ENCODE data around the gene RRAD.

RRAD gene

DNA sequence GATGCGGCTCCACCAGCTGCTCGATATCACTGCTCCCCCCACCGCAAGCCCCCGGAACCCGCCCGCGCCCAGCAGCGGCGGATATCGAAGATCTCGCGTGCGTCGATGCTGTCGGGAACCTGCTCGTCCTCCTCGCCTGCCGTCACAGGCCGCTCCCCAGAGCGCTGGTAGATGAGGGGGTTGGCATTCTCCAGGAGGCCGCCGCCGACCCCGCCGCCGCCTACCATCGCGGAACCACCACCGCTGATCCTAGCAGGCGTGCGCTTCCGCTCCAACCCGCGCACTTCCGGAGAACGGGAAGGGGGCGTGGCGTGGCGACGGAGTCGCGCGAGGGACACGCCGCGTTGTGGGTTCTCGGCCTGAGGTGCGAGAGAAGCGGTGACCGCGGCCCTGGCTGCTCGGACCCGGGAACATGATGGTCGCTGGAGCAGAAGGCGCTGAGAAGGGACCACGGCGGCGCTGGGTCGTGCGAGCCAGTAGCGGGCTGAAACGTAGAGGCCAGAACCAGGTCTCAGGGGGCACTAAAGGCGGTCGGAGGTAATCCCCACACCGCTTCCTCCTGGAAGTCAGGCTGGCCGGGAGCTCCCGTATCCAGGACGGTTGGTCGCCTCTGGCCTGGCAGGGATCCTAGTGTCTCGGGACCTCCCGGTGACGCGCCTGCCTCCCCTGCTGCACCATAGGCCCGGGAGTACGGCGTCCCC, 9.0 kb upstream of the RRAD start, which contains the start of gene CIAO2B:
Gene CIAO2B, minus strand, starts transcription at position 265 of the 701 bp plus-strand sequence. Its CDS starts 38 bp downstream, at position 227.
- FAIRE-seq (peak; percentile 78), DNase-seq (ENCODE audit: low spot score) (peak; percentile 93)

DNA sequence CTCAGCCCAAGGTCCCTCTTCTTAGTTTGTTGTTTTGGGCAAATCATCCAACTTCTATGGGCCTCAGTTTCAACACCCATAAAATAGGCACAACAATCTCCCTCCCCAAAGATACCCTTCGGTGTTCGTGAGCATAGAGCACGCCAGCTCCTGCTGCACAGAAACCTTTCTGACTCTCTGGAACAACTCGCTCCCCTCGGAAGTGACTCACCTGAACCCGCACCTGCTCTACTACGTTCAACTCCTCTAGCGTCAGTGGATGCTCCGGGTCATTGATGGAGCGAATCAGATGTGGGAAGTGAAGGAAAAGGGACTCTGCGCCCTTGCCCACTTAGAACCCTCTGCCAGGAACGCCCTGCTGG, 8.4 kb upstream of the RRAD start:
- DNase-seq (ENCODE audit: low spot score): peak; percentile 42
- no peak for FAIRE-seq

DNA sequence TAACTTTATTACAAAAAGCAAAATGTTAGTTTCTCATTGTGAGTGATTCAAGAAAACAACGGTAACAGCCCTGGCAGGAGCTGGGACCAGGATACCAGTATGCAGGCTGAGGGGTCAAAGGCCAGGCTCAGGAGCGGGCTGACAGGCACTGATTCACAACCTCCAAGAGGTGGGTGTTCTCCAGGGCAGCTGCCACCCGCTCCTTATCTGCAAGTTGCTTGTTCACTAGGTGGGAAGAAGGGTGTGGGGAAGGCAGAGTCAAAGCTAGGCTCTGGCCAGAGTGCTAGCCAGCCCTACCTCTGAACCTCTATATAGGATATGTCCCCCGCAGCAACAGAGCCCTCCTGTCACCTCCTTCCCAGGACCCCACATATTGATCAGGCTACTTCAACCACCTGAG, 6.7 kb upstream of the RRAD start:
- DNase-seq (ENCODE audit: low spot score) (no peak), FAIRE-seq (no peak)

DNA sequence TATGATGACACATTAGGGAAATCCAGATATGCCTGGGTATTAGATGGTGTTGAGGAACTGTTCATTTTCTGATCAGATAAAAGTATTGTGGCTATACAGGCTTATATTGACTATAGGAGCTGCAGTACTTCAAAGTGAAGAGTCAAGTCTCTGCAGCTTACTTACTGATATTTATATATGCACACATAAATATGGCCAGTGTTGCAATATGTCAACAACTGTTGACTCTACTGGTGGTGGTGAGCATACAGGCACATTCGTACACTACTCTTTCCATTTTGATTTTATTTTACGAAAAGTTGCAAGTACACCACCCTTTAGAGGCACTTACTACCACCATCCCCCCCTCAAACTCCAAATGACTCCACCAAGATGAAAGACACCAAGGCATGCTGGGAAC, 6.3 kb upstream of the RRAD start:
- FAIRE-seq (no peak), DNase-seq (ENCODE audit: low spot score) (no peak)

DNA sequence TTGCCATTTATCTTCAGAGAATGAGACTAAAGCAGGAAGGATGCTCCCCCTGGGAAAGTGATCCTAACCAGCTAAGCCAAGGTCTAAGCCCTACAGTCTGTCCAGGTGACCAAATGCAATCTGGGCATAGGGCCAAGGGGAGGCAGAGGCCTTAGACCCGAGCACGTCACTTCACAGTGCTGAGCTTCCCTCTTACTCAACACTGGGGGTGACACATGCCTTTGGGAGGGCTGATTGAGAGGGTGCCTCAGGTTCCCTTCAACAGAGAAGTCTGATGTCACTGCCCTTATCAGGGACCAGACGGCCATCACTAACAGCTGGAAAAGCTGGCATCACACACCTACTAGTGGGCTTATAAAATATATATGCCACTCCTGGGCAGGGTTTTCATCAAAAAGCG, 4.9 kb upstream of the RRAD start:
- FAIRE-seq (no peak), DNase-seq (ENCODE audit: low spot score) (no peak)

DNA sequence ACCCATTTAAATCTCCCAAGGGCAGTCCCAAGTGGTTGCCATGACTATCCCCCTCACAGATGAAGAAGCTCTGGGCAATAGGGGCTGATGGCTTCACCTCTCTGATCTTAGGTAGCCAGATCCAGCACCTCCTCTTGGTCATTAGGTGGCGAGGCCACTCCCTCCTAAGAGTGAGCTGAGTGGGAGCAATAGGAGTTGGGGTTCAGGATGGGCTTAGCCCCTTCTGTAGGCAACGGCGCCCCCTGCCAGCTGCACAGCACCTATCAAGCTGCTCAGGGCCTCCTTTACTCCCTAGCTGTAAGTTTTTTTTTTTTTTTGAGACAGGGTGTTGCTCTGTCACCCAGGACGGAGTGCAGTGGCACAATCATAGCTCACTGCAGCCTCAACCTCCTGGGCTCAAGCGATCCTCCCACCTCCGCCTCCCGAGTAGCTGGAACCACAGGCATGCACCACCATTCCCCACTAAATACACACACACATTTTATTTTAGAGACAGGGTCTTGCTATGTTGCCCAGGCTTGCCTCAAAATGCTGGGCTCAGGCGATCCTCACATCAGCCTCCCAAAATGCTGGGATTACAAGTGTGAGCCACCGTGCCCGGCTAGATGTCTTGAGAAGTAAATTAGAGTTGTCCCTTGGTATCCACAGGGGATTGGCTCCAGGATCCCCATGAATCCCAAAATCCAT, 3.5 kb upstream of the RRAD start:
- DNase-seq (ENCODE audit: low spot score) (no peak), FAIRE-seq (peak; percentile 23)

DNA sequence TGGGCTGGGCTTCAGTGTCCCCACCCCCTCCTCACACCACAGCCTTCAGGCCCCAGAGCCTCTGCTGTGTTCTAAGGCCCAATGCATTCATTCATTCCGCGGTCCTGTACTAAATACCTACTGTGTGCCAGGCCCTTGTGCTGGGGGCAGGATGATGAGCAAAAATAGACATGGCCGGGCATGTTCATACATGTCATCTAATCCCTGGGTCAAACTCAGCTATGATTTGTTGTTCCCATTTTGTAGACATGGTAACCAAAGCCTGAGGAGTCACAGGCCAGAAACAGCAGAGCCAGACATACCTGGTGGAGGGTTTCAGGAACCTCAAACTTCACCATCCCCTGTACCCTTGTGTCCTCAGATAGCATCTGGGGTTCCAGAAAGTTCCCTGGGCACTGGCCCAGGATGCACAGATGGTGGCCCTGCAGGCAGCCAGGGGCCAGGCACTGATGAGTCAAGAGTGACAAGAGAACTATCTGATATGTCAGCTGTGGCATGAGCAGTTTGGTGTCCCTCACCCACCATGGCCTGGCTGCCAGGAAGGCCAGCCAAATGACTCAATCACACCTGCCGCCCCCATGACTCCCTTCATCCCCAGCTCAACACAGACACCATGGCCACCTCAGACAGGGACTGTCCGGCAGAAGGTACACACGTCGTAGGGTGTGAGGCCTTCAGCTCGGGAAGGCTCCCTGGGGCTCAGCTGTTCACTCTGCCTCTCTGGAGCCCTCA, 2.7 kb upstream of the RRAD start:
- DNase-seq (ENCODE audit: low spot score) (no peak), FAIRE-seq (peak; percentile 77)

DNA sequence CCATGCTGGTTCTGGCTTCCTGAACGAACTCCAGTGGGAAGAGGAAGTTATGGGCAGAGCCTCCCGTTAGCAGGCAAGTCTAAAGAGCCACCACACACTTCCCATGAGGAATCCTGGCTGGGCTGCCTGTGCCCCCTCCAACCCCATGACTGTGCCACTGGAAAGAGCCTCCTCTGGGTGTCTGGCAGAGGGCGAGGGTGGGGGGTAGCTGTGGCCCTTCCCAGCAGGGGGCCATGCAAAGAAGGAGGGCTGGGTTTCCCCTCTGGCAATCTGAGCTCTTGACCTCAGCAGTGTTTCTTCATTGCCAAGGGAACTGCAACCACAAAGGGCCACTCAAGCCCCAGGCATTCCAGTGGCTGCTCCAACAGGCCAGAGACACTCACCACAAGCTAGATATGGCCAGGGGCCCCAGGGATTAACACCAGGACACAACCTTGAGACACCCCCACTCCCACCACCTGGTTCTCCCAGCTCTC, 1.7 kb upstream of the RRAD start:
- no peak for FAIRE-seq
- peak; percentile 57 for DNase-seq (ENCODE audit: low spot score)

DNA sequence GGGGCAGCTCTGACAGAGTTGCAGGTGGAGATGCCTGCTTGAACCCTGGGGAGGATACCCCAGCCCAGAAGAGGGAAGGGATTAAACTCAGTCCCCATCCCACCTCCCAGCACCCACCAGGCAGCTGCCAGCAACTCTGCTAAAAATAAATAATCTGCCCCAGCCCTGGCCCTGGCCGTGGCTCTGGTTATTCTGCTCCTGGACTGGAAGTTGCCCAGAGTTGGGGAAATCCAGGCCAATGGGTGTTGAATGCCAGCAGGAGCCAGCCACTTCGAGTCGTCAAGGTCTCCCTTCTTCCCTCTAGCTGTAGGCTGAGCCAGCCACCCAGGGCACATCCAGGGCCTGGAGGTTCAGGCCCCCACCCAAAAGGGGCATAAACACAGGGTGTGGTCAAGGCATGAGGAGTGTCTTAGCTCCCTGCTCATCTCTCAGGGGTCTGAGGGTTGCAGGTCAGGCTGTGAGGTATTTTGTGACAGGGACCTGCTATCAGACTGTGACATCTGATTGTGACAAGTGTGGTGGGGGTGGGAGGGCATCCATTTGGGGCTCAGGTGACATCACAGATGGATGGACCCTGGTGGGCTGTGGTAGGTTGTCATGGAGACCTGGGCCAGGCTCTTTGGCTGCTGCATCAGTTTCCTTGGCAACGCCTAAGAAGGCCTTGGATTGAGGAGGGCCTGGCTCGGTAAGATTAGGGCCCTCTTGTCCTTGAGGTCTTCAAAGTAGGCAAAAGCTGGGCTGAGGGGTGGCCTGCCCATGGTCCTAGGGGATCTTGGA, 1.0 kb upstream of the RRAD start:
- FAIRE-seq: no peak
- no peak for DNase-seq (ENCODE audit: low spot score)

DNA sequence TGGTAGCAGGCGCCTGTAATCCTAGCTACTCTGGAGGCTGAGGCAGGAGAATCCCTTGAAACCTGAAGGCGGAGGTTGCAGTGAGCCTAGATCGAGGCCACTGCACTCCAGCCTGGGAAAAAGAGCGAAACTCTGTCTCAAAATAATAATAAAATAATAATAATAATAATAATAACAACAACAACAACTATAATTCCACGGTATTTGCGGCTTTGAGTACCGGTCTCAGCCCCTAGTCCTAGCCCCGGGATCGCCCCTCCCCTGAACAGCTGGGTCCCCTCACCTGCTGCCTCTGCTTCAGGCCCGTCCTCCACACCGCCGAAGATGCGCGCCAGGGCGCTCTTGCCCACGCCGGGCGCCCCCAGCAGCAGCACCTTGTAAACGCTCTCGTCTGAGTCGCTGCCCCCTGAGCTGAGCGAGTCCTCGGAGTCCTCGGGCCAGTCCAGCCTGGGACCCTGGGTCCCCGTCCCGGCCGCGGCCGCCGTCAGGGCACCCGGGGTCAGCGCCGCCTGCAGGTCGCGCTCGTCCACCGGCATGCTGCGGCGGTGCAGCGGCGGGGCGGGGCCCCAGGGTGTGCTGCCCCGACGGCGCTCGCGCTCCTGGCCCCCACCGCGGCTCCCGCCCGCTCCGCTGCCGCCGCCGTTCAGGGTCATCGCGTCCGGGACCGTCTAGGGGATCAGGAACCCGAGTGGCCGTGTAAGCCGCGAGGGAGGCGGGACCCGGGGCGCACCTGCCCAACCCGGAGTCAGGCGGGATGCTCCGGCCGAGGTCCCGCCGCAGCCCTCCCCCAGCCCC, 611 bp downstream of the RRAD start:
- no peak for DNase-seq (ENCODE audit: low spot score)
- FAIRE-seq: no peak

DNA sequence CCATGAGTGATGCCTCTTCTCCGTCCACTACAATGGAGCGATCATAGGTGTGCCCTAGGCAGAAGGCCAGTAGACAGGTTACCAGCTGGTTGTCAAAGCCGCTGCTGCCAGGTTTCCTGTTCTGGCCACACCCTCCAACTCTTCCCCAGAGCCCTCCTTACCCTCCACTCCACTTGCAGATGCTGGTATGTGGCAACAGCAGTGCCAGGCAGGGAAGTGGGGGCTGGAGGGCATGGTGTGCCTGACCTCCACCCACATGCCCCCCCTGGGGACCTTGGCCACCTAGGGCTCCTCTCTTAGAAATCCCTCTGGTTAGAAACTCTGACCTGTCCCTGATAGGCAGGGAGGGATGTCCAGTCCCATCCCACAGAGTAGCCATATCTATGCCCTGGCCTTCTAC, 1.5 kb downstream of the RRAD start:
- no peak for DNase-seq (ENCODE audit: low spot score)
- no peak for FAIRE-seq

DNA sequence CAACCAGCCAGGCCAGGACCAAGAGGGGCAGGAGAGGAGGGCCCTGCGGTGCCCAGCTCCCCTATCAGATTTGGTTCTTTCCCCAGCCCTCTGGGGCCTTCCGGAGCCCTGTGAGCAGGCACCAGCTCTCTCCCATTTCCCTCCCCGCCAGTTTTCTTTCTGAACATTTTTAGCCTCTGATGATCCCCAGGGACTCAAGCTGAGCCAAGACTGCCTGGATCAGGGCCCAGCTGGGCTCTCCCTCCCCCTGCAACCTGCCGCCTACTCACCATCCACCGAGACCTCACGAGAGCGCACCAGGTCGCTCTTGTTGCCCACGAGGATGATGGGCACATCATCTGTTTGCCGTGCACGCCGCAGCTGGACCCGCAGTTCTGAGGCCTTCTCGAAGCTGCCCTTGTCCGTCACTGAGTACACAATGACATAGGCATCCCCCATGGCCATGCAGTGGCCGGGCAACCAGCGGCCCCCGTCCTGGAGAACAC, 2.0 kb downstream of the RRAD start:
- DNase-seq (ENCODE audit: low spot score) (peak; percentile 77), FAIRE-seq (peak; percentile 32)

DNA sequence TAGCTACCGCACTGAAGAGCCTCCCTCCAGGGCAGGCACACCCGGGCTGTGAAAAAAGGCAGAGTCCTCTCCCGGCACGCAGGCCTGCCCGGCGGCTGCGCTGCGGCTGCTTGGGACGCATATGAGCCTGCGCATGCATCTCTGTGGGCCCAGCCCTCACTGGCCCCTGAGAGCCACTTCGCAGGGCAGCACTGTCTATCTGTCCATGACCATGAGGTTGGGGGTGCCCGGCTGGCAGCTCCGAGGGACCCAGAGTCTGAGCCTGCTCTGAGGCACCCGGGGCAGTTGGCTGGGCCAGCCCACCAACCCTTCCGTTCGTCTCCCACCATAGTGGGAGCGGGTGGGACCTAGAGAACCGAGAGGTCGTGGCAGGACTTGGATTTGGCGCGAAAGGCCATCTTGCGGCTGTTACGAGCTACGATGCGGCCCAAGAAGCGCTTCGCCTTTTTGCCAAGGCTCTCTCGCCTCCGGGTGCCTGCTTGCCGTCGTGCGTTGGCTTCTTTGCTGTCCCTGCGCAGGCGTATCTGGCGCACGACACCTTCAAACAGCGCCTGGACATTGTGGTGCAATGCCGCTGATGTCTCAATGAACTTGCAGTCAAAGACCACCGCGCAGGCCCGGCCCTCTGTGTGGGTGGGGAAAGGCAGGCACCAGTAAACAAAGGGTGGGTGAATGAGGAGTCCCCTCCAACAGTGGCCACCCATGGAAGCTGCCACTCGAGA, 3.4 kb downstream of the RRAD start:
- DNase-seq (ENCODE audit: low spot score): no peak
- FAIRE-seq: no peak

DNA sequence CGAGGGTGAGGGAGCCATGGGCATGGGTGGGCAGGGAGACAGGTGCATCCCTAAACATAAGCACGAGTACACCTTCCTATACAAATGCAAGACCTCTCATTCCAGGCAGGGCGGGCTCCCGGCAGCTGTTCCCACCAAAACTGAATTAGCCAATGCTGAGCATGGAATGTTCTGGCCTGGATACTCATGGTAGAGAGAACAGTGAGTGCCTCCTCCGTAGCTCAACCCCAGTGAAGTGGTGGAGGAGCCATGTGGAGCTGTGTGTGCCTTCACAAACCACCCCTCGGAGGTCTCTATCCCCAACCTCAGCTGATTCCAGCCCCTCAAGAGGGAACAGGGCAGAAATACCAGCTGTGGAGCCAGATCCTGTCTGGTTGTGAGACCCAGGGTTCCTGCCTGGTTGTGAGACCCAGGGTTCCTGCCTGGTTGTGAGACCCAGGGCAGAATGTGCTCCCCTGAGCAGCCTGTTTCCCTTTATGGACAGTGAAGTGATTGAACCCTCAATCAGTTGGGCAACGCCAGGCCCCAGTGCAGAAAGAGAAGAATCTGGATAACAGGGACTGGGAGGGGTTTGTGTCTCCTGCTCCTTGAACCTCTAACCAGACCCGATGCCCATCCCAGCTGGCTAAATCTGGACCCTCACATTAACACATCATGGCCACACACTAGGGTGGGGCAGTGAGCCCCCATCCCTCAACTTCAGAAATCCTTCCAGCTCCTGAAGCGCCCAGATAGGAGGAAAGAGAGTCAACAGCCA, 4.2 kb downstream of the RRAD start:
- DNase-seq (ENCODE audit: low spot score) (no peak), FAIRE-seq (no peak)

DNA sequence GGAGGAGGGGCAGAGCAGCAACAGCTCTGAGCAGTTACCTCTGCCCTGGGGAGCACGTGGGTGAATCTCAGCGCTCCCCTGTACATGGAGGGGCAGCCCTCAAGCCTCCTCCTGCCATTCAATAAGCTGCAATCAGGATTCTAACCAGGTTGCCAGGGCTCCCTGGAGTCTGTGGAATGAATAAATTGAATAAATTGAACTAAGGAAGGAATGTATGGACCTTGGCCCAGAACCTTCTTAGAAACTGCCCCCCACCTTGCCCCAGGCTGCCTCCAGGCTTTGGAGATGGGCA, 5.1 kb downstream of the RRAD start:
- FAIRE-seq (no peak), DNase-seq (ENCODE audit: low spot score) (no peak)

DNA sequence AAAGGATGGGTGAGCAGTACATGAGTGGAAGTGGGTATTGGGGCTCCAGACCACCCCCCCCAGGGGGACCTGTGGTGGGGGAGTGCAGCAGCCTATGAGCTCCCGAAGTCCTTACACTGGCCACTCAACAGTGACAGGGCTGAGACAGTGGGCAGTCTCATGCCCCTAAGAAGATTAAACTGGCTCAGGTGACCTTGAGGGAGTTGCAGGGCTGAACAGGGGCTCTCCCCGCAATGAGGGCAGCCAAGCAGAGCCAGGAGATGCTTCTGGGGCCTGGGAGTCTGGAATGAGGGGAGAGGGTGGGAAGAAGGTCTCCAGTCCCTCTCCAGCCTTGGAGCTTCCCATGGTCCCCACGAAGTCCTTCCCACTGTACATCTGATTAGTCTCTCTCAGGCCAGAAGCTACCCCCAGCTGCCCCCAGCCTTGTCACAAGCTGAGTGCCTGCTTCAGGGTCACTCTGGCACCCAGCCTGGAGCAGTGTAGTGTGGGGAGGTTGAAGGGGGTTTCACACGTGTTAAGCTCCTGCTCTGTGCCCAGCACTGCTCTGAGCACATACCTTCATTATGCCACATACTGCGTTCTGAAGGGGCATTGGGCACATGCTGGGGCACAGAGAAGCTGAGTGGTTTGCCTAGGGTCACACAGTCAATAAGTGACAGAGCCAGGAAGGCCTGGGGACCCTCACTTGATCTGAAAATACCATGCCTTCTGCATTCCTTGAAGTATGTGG, 5.6 kb downstream of the RRAD start:
- FAIRE-seq (no peak), DNase-seq (ENCODE audit: low spot score) (no peak)

DNA sequence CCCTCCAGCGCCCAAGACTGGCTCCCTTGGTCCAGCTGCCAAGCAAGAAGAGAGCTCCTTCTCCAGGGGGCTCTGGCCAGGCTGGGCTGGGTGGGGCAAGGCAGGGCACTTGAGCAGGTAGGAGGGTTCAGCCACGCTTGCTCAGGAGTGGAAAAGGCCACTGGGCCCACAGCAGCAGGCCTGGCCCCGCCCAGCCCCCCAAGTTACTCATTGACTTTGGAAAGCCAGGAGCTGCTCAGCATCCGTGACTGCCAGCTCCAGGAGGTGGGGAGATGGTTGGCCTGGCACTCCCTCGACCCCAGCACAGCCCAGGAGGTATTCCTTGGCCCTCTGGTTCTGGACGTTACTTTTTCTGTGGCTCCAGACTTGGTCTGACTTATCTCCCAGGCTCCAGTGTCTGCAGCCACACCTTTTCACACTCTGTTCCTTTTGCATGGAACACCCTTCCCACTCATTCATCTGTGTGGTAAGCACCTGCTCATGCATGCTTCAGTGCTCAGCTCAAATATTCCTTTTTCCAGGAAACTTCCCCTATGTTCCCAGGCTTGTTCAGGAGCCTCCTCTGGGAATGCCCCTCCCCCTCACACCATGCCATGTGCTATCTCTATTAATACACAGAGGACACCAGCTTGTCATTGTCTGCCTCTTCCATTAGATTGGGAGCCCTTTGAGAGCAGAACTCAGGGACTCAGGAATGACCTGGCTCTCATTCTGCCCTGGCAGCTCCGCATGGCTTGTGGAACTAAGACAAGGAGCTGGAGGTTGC, 6.3 kb downstream of the RRAD start, which contains the start of gene CDH16:
Gene CDH16, minus strand, starts transcription at position 83 of the 766 bp plus-strand sequence. CDS start 820 bp downstream, outside the sequence.
- DNase-seq (ENCODE audit: low spot score) (no peak), FAIRE-seq (no peak)

DNA sequence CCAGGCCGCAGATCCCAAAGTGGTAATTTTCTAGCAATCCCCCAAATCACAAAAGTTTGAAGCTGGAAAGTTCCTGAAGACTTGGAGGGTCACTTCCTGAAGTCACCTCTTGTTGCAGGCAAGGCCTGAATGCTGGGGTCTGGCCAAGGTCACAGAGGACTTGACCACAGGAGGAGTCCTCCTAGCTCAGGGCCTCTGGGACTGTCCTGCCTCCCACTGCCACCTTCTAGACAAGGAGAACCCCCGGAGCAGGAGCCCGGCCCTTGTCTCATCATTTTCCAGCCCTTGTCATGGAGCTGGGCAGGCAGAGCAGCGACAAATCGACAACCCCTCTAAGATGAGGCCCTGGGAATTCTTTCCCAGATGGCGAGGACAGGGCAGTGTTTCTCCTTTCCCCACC, 7.0 kb downstream of the RRAD start:
- DNase-seq (ENCODE audit: low spot score) (no peak), FAIRE-seq (no peak)

Measured in urothelium cell line (cell line).